Urinary bladder (tissue), 4 donors: ENCODE results near the gene AHRR. TPM values are rescaled to one million over a fixed set of nuclear protein-coding genes. Genes with fewer than 3 reads are reported as not detected.

Experiments used
- DNase-seq: peaks from one replicate; pipeline ENCODE4 v3.0.0-alpha.2; 2015; ENCODE audit errors: extremely low spot score
- H3K27ac ChIP-seq: one replicate; pipeline ENCODE4 v1.5.1; 2013; ENCODE audit warnings: low read depth, mild to moderate bottlenecking, moderate library complexity
- H3K36me3 ChIP-seq: one replicate; pipeline ENCODE4 v1.6.1; 2013; ENCODE audit warnings: mild to moderate bottlenecking, moderate library complexity; ENCODE audit not compliant: insufficient read depth
- H3K4me1 ChIP-seq: one replicate; pipeline ENCODE4 v1.6.1; 2013; ENCODE audit warnings: mild to moderate bottlenecking, moderate library complexity; ENCODE audit not compliant: insufficient read depth
- H3K4me3 ChIP-seq: one replicate; pipeline ENCODE4 v1.5.1; 2013; ENCODE audit warnings: low read depth, low read length
- WGBS: extraction: QIAGEN DNeasy Blood & Tissue Kit; methylation state at CpG from one replicate; pipeline ENCODE4 v1.1.7; 2013; 5-methylcytosine and 5-hydroxymethylcytosine counted together
- polyA plus RNA-seq: library from polyadenylated mRNA; stranded (reverse); fragments of 200-250 nt; gene quantifications from one replicate; pipeline ENCODE4 v1.2.3, GENCODE V29; 2013
- total RNA-seq: library from RNA; depleted of rRNA; stranded (reverse); fragments of >200 nt; gene quantifications from one replicate; pipeline ENCODE4 v1.2.3, GENCODE V29; 2014
- donor health status: healthy with polysubstance abuse.
- donor health status: healthy.

Gene AHRR
- total and polyA plus RNA-seq, 2 donors = 6.5 to 6.7 TPM

DNA sequence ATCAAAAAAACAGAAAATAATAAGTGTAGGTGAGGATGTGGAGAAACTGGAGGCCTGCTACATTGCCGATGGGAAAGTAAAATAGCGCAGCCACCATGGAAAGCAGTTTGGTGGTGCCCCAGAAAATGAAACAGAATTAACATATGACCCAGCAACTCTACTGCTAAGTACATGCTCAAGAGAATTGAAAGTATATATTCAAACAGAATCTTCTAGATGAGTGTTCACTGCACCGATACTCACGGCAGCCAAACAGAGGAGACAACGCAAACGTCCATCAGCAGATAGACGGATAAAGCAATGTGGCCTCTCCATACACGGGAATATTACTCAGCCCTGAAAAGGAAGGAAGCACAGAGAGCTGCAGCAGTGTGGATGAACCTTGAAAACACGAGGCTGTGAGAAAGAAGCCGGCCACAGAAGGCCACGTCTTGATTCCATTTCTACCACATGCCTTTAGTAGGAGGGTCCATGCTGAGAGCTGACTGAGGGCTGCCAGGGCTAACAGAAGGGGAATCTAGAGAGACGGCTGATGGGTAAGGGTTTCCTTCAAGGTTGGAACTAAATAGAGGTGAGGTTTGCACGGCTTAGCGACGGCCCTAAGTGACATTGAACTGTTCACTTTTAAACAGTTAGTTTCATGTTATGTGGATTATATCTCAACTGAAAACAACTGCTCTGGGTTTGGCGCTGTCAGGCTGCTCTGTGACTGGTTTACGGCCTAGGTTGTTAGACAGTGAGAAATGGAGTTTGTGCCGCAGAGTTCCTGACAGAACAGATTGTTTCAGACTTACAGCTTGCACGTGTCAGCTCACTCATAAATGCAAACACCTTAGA is 29.8 kb downstream of the AHRR start:
- 86% methylated on average over 19 of the region's 19 CpGs for WGBS
- no peak overlapping the region for H3K27ac ChIP-seq

DNA sequence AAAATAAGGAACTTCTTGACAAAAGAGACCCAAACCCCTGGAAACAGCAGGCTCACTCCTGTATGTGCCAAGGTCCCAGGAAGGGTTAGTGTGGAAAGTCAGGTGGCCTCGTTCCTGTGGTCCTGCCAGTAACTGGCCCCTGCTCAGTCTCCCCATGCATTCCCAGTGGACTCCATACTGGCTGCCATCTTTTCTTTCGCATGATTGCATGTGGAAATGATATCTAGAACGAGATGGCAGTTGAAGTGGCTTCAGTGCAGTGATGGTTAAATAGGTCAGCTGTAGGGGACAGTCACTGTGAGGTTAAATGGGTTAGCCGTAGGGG is 30.4 kb downstream of the AHRR start:
- Histone ChIP-seq H3K4me1 (no peaks in the 10 kb centered on the region), H3K27ac (no peak overlapping the region), H3K4me3 (no peak overlapping the region), H3K36me3 (no peaks in the 10 kb centered on the region)
- 83% methylated on average over 4 of the region's 4 CpGs for WGBS
- no peak for DNase-seq

More for the DNA sequence above, 29.8 kb downstream of the AHRR start:
- Histone ChIP-seq H3K36me3 (no peaks in the 10 kb centered on the region), H3K4me3 (no peak overlapping the region), H3K4me1 (no peaks in the 10 kb centered on the region)
- no peak for DNase-seq

DNA sequence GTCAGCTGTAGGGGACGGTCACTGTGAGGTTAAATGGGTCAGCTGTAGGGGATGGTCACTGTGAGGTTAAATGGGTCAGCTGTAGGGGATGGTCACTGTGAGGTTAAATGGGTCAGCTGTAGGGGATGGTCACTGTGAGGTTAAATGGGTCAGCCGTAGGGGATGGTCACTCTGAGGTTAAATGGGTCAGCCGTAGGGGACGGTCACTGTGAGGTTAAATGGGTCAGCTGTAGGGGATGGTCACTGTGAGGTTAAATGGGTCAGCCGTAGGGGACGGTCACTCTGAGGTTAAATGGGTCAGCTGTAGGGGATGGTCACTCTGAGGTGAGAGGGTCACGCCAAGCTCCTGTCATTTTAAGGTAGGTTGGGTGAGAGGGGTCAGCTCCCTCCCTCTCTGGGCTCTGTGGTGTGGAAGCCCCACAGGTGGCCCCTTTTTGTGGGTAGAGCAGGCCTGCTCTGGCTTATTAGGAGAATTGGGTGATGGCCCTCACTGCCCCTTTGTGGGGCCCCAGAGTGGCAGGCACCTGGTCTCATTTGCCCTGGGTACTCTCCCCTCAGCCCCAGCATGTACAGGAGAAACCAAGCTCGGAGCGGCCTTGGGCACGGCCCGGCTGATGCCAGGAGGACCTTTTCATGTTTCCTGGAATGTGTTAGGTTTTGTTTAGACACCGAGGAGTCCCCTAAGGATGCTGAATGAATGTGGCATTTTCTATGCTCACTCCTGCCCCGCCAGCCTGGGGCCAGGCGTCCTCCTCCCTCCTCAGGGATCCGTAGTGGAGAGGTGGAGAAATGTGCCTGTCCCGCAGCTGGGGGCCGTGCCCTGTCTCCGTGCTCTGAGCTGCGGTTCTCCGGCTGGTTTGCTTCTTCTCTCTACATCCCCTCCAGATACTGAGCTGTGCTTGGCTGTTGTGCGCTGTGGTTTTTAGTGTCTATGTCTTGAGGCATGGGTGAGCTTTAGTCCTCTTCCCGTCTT is 31.4 kb downstream of the AHRR start:
- H3K36me3 ChIP-seq = no peaks in the 10 kb centered on the region
- WGBS = 72% methylated on average over 22 of the region's 22 CpGs
- no peak overlapping the region for H3K27ac ChIP-seq
- H3K4me1 ChIP-seq = no peaks in the 10 kb centered on the region
- no peak for DNase-seq
- no peak overlapping the region for H3K4me3 ChIP-seq

DNA sequence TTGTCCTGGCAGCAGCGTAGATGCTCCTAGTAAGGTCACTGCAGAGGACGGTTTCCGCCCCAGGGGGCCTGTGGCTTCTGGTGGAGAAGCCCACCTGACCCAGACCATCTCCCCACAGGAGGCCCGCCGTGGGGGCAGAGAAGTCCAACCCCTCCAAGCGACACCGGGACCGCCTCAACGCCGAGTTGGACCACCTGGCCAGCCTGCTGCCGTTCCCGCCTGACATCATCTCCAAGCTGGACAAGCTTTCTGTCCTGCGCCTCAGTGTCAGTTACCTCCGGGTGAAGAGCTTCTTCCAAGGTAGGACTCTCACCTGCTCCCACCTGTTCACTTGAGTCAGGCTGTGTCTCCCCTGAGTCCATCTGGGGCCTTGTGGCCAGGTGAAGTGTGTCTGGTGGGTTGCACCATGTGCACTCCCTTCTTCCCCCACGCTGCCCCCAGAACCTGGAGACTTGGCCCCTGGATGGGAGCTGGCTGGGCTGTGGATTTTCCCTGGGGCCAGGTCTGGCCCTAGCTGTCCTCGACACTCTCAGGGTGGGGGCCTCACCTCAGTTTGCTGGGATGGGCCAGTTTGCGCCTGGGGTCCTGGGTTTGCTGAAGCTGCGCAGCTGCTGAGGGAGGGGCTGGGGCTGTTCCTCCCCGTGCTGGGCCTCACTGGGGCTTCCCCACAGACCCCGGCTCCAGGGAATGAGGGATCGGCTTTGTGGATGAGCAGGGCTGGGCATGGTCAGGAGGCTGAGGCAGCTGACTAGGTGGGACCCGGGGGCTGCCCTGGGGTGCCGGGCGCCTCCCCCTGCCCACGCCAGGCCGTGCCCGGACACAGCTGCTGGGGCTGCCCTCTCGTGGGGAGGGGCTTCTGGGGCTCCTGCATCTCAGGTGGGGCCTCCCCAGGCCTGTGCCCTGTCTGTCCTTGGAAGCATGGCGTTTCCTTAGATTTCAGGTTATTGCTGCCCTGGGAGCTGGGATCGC is 32.4 kb downstream of the AHRR start:
- no peak for DNase-seq
- H3K4me1 ChIP-seq = no peaks in the 10 kb centered on the region
- no peak overlapping the region for H3K27ac ChIP-seq
- no peak overlapping the region for H3K4me3 ChIP-seq
- 88% methylated on average over 30 of the region's 30 CpGs for WGBS
- H3K36me3 ChIP-seq = no peaks in the 10 kb centered on the region

DNA sequence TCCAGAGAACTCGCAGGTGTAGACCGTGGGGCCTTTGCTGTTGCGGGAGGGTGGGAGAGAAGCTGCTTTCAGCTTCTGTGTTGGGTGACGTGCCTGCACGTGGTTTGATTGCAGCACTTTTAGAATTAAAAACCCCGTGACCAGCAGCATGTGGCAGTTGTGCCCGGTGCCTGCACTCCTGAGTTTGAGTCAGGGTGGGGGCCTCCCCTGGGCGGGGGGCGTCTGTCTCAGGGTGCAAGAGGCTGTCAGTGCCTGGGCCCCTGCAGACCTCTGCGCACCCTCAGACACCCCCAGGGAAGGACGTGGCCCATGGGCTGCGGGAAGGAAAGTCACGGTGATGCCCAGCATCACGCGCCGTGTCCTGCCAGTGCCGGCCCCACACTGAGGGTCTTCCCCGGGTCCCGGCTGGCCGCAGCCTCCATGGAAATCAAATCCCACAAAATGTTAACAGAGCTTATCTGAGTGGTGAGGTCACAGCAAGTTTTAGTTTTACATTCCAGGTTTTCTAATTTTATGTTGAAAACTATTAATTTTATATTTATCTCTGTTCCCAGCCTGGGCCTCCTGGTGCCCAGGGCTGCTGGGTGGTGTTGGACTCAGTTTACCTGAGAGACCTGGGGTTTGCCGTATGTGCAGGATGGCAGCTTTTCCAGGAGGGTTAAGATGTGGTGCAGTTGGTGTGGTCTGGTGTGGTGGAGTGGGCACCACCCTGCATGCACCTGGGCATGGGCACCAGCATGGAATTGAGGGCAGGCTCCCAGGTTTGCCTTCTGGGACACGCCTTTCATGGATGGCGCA is 33.3 kb downstream of the AHRR start:
- WGBS = 86% methylated on average over 23 of the region's 23 CpGs
- Histone ChIP-seq H3K27ac (no peak overlapping the region), H3K36me3 (no peaks in the 10 kb centered on the region), H3K4me1 (no peaks in the 10 kb centered on the region), H3K4me3 (no peak overlapping the region)
- no peak for DNase-seq

DNA sequence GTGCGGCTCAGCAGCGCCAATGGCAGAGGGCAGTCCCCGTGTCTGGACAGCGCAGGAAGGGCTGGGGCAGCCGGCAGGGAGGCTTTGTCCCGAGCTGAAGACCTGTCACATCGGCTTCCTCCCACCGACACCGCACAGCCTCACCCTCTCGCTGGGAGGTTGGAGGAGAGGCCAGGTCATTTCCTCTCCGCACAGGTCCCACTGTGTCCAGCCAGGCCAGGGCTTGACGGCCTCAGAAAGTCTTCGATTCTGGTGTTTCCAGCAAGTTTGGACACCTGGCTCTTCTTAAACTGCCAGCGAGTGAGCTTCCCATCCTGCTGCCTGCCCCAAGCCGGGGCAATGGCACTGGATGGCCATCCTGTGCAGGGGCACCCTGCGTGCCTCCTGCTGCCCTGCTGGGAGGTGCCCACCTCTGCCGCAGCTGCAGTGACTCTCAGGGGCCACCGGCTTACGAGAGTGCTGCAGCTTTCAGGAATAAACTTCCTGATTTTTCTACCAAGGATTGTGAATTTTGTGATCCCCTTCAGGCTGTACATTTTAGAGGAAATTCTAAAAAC is 33.9 kb downstream of the AHRR start:
- no peak overlapping the region for H3K27ac ChIP-seq
- H3K4me1 ChIP-seq = no peaks in the 10 kb centered on the region
- no peak for DNase-seq
- whole genome bisulfite sequencing = 82% methylated on average over 19 of the region's 19 CpGs
- H3K4me3 ChIP-seq = no peak overlapping the region
- H3K36me3 ChIP-seq = no peaks in the 10 kb centered on the region

DNA sequence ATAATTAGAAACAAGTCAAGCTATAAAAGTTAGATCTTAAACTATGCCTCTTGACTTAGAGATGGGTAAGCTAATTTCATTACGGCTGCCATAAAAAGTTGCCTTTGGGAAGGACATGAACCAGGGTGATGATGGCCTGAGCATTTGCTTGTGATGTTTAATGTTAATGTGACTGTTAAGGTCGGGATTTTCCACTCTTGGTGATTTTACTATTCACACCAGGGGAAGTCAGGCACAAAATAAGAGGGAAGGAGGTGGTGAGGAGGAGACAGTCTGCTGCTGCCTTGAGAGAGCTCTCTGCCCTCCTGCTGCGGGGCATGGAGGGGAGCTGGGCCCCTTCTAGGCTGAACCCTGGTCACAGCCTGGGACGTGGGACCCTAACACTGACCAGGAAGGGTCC is 34.4 kb downstream of the AHRR start:
- Histone ChIP-seq H3K36me3 (no peaks in the 10 kb centered on the region), H3K4me3 (no peak overlapping the region), H3K27ac (no peak overlapping the region), H3K4me1 (no peaks in the 10 kb centered on the region)
- DNase-seq = no peak
- 78% methylated on average over 4 of the region's 4 CpGs for WGBS

DNA sequence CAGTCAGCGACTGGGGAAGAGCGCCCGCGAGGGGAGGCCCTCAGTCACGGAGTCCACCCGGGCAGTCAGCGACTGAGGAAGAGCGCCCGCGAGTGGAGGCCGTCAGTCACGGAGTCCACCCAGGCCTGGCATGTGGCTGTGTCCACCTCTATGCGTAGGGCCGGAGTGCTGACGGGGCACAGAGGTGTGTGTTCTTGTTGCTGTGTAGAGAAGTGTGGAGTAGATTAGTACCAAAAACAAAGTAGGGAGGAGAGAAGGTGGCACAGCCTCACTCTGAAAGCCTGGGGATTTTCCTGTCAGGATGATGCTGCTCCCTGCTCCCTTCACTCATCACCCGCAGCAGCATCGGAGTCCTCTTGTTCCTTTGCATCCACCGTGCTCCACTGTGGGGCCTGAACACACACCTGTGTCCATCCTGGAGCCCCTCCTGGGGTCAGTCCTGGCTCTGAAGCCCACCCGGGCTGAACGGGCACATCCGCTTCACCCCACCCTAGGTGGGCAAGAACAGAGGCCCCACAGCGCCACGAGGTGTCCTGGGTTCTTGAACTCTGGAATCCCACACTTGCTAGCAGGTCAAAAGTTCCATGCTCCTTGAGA is 37.9 kb downstream of the AHRR start:
- Histone ChIP-seq H3K4me3 (no peak overlapping the region), H3K27ac (no peak overlapping the region), H3K36me3 (no peaks in the 10 kb centered on the region), H3K4me1 (no peaks in the 10 kb centered on the region)
- no peak for DNase-seq
- WGBS = 91% methylated on average over 23 of the region's 23 CpGs

DNA sequence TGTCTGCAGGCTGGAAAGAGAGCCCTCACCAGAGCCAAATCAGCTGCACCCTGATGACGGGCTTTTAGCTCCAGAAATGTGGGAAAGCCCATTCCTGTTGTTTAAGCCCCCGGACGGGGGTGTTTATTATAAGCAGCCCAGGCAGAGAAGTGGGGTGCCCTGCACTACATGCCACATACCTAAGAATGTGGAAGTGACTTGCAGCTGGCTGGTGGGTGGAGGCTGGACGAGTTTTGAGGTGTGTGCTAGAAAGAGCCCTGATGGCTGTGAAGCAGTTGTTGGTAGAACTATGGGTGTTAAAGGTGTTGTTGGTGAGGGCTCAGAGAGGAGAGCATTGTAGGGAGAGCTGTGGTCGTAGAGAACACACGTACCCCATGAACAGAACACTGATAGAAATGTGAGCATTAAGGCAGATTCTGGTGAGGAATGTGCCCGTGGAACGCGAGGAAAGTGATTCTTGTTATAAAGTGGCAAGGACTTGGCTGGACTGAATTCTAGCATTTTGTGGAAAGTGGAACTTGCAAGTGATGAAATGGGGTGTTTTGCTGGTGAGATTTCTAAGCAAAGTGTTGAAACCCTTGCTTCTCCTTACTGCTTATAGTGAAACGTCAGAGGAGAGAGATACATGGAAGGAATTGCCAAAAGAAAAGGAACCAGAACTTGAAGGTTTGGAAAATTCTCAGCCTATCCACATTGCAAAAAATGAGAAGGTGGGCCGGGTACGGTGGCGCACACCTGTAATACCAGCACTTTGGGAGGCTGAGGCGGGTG is 38.9 kb downstream of the AHRR start:
- H3K4me1 ChIP-seq = no peaks in the 10 kb centered on the region

DNA sequence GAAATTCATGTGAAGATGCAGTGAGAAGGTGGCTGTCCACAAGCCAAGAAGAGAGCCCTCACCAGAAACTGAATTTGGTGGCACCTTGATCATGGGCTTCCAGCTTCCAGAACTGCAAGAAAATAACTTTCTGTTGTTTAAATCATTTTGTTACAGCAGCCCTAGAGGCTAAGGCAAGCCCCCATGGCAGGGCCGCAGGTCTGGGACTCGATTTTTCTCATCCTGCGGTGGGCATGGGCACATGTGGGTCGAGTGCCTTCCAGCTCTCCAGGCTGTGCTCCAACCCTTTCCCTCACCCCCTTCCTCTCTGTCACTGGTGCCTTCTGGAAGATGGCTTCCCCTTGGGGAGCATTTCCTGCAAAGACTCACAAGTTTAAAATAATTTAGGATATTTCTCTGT is 40.7 kb downstream of the AHRR start:
- WGBS = 87% methylated on average over 4 of the region's 4 CpGs
- H3K36me3 ChIP-seq = no peaks in the 10 kb centered on the region
- DNase-seq = no peak
- no peaks in the 10 kb centered on the region for H3K4me1 ChIP-seq
- H3K4me3 ChIP-seq = no peak overlapping the region
- no peak overlapping the region for H3K27ac ChIP-seq

More for the DNA sequence above, 38.9 kb downstream of the AHRR start:
- H3K36me3 ChIP-seq = no peaks in the 10 kb centered on the region
- H3K27ac ChIP-seq = no peak overlapping the region
- WGBS = 79% methylated on average over 14 of the region's 14 CpGs
- no peak overlapping the region for H3K4me3 ChIP-seq
- DNase-seq = no peak

DNA sequence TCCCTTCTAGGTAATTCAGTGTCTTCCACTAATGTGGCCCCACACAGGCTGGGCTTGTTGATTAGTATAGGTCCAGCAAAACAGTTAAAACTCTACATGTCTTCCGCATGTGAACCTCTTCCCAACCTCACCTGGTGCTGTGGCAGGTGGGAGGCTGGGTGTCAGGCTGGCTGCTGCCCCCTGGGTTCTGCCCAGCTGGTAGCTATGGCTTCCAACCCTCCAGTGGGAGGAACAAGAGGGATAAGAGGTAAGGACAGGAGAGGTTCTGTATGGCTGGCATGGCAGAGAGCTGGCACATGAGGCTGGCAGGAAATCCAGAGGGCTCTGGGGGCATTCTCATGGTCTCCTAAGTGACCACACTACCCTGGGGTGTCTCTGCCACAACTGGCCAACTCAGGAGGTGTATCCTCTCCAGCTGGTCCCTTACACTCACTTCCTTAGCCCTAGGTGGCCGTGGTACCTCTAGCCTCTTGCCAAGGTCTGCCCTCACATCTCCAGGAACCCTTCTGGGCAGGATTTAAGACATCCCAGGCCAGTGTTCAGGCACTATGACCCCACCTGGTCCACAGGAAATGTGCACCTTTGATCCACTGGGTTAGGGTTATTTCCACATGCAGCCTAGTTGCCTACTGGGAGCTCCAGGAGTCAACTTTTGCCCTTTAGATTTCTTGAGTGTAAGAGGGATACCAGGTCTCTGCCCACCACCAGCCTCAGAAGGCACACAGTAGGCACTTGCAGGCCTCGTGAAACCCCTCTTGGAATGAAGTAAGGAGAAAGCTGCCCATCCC is 41.7 kb downstream of the AHRR start:
- Histone ChIP-seq H3K27ac (no peak overlapping the region), H3K4me1 (no peaks in the 10 kb centered on the region), H3K4me3 (no peak overlapping the region), H3K36me3 (no peaks in the 10 kb centered on the region)
- 81% methylated on average over 3 of the region's 3 CpGs for whole genome bisulfite sequencing
- DNase-seq = no peak
